Measurements from ENCODE around the gene POLR2C.
"Not testable (repeated sequence)": the region's sequence is repeated elsewhere in the genome, so short reads cannot be mapped to it uniquely, and the experiment has no call there.

Gene POLR2C

GRCh38 chr16:57479976-57480753, 17.7 kb downstream of the POLR2C start:
- no peak for DNase-seq

DNA sequence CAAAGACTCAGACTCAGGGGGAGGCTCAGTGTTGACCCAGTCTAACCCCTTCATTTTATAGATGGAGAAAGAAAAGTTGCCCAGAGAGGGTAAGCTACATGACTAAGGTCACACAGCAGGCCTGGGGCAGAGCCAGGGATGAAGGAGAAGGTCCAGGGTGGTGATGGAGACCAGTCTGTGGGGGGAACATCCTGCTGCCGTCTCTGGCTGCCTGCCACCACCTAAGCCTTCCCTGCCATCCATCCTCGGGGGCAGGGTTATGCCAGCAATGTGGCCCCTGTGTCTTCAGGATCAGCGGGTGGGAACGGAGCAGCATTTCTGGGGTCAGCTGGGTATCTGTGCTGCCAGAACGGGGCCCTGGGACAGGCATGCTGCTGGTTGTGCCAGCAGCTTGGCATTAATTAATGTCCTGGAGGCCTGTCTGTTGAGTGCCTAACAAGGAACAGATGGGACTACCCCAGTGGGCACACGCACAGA, 18.3 kb downstream of the POLR2C start:
- DNase-seq, result no peak

DNA sequence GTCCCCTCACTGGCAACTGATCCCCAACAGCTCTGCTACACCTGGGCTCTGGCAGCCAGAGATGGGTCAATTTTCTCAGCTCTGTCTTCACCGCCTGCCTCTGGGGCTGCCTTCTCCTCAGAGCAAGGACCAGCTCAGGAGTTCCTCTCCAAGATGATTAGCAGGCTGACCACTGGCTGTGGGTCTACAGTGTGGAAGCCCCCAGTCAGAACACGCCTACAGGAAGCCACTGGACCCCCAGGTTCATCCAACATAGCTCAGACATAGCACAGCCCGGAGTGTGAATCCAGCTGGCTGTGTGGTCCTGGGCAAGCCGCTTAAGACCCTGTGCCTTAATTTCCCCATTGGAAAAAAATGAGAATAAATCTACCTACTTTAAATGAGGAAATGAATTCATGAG, 18.9 kb downstream of the POLR2C start:
- DNase-seq, result no peak

- no peak for DNase-seq
These were observed 20.5 kb downstream of the POLR2C start for GRCh38 chr16:57482845-57483545.

GRCh38 chr16:57483725-57484514, 21.4 kb downstream of the POLR2C start:
- no peak for DNase-seq

DNA sequence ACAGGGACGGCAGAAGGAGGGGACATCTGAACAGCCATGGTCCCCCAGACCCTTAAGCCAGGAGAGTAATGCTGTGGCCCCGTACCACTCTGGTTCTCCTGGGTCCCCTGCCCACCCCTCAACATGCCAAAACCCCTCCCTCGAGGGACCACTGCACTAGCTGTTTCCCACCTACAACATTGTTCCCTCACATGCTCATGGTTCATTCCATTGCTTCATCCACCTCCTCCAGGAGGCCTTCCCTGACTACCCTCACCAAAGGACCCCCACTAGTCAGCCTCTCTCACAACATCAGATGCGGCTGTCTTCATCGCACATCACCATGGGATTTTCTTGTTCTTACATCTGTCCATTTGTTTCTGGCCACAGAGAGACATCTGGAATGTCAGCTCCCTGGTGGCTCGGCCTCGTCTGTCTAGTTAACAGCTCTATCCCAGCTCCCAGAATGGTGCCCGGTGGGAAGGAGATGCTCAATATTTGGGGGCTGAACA, 22.1 kb downstream of the POLR2C start:
- no peak for DNase-seq

DNA sequence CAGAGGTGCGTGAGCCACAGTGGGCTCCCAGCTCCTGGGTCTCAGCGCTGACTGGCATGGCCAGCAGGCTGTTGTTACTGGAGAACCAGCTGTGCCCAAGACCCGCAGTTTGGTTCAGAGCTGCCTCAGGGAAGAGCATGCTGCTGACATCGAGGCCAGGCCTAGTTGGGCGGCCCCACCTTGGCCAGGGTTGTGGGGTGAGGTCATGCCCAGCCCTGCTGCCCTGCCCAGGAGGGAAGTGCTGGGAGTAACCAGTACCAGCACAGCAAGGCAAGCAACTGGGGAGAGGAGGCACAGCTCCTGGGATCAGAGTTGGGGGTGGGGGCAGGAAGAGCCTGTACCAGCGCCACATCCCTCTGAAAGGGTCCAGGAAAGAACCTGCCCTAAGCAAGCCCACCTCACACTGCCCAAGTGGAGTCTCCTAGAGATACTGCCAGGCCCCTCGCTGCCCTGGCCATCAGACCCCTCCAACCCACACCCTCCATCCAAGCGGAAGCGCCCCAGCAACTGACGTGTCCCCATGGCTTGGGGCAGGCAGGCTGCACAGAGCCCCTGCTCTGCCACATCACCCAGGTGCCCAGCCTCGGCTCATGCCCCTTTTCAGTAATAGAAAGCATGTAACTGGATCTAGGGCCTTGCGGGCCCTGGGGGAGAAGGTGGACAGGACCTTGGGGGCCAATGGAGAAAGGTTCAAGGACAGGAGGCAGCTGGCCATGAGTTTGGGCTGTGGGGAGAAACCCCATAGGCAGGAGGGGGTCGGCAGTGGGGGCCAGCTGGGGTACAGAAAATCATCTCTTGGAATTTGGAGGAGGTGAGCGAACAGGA, 22.8 kb downstream of the POLR2C start:
- no peak for DNase-seq

- DNase-seq, result peak; percentile 63
These were observed 23.7 kb downstream of the POLR2C start, which contains the start of gene DOK4 for GRCh38 chr16:57485916-57486857. Gene DOK4 (minus strand): TSS chr16:57486493. CDS start chr16:57479507, 6,986 bp downstream.

GRCh38 chr16:57486858-57487834, 24.7 kb downstream of the POLR2C start:
- no peak for DNase-seq

GRCh38 chr16:57489229-57489628, 26.8 kb downstream of the POLR2C start:
- DNase-seq, result no peak

GRCh38 chr16:57493767-57494166, 31.3 kb downstream of the POLR2C start:
- no peak for DNase-seq

DNA sequence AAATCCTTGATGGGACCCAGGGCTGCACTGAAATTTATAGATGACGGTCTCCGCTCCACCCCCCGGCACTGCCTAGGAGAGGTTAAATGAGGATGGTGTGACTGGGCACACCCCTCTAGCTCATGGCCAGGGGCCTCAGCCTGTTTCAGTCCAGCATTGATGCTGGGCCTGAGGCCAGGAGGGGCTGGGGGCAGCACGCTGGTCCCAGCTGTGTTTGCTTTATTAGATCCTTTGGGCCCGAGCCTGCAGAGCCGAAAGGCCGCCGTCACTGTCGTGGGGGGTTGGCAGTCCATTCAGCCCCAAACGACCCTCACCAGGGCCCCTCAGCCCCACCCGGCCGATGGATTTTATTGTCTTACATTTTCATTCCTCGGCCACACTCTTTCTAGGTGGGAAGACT, 34.6 kb downstream of the POLR2C start:
- DNase-seq, result no peak

DNA sequence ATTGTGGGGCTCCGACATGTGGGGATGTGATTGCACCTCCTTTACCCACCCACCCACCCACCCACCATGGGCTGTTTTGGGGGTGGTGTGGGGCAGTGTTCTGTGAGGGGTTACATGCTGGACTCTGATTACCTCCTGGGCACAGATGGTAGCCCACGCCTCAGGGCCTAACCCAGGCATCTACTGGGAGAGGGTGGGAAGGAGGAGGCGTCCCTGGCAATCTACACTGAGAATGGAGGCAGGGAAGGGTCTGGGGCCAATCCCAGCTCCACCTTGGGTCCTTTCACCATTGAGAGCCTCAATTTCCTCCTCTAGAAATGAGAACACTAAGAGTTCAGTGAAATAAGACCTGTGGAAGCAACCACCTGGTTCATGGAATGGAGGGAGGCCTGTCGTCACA, 35.6 kb downstream of the POLR2C start:
- no peak for DNase-seq

GRCh38 chr16:57499941-57500340, 37.5 kb downstream of the POLR2C start:
- DNase-seq, result not testable (repeated sequence)

GRCh38 chr16:57500578-57501111, 38.2 kb downstream of the POLR2C start:
- DNase-seq, result no peak

- DNase-seq, result no peak
These were observed 39.0 kb downstream of the POLR2C start for GRCh38 chr16:57501492-57501891.

GRCh38 chr16:57502048-57502775, 39.7 kb downstream of the POLR2C start:
- no peak for DNase-seq

DNA sequence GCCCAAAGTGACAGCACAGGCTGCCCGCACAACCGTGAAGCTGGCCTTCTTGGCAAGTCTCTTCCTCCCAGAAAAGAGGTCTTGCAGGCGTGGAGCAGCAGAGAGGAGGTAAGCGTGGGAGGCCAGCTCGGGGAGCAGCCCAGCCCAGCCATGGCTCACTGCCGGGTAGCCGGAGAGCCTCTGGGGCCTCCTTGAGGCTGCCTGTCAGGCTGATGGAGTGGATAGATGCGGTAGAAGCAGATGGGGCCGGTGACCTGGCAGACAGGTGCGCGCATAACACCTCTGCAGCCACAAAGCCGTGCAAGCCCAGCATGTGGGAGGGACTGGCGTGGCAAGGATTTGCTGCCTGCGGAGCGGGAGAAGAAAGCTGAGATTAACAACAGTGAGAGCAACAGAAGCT, 40.9 kb downstream of the POLR2C start:
- DNase-seq, result no peak

- no peak for DNase-seq
These were observed 41.5 kb downstream of the POLR2C start for GRCh38 chr16:57504001-57504400.

Measured in central memory CD4-positive, alpha-beta T cell (primary cell).